Measurements from ENCODE around the gene PLA1A.
"Not testable (repeated sequence)": the region's sequence is repeated elsewhere in the genome, so short reads cannot be mapped to it uniquely, and the experiment has no call there.

The PLA1A gene

GRCh38 chr3:119562307-119562961 is 35.3 kb upstream of the PLA1A start:
- TF ChIP-seq CTCF (IDR thresholded peaks at IDR 0.05; ENCODE audit: low read depth, low read length), result no peak
- no peak for DNase-seq (ENCODE audit: low read depth in 2 of 2)
- no peak overlapping the region for H3K4me3 ChIP-seq (replicated peaks in 1 of 2; ENCODE audit: low read depth in 2 of 2, low read length in 2 of 2)

- not testable (repeated sequence) for DNase-seq (ENCODE audit: low read depth in 2 of 2); H3K4me3 ChIP-seq (replicated peaks in 1 of 2; ENCODE audit: low read depth in 2 of 2, low read length in 2 of 2)
These were observed 34.4 kb upstream of the PLA1A start for GRCh38 chr3:119563334-119563733.

DNA sequence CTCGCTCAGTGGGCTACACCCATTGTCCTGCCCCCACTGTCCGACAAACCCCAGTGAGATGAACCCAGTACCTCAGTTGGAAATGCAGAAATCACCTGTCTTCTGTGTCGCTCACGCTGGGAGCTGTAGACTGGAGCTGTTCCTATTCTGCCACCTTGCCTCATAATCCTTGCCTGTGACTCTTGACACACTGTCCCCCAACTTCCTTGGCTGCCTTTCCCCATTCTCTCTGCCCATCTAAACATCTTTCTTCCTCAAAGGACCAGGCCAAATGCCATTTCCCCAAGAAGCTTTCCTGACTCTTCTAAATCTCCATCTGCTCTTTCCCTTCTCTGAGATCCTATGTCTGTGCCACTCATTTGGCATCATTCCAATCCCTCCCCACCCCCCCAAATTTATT is 28.5 kb upstream of the PLA1A start:
- DNase-seq (ENCODE audit: low read depth in 2 of 2), result no peak
- no peak overlapping the region for H3K4me3 ChIP-seq (replicated peaks in 1 of 2; ENCODE audit: low read depth in 2 of 2, low read length in 2 of 2)
- TF ChIP-seq CTCF (IDR thresholded peaks at IDR 0.05; ENCODE audit: low read depth, low read length), result no peak

DNA sequence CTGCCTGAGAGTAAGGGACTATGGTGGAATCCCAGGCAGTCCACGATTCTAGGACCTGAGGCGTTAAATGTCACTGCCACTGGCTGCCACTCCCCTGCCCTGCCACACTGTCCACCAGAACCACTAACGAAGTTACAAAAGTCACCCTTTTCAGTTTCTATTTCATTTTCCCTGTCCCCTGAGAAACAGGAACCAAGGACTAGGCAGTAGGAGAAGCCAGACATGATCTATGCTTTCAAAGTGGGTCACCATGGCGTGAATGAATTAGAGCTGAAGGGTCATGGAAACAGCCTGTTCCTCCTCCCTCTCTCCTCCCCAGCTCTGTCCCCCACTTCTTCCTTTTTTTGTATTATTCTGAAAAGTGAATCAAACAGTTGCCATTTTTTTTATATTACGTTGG is 27.5 kb upstream of the PLA1A start:
- no peak overlapping the region for H3K4me3 ChIP-seq (replicated peaks in 1 of 2; ENCODE audit: low read depth in 2 of 2, low read length in 2 of 2)
- no peak for DNase-seq (ENCODE audit: low read depth in 2 of 2)
- no peak for TF ChIP-seq CTCF (IDR thresholded peaks at IDR 0.05; ENCODE audit: low read depth, low read length)

DNA sequence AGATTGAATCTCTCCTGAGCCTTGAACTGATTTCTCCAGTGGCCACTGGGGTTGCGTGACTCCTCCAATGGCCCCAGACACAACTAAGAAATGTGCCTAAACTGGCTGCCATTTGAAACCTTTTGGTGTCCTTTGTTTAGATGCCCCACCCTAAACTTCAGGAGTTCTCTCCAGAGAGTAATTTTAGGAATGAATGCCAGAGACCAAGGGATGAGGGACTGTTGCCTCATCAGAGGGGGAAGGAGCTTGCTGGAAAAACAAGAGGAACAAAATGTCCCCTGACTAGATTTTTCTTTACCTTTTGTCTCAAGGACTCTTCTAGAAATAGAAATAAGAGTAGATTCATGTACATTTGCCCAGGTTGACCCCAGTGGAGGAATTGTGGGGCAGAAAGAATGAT is 26.5 kb upstream of the PLA1A start:
- peak in 1 of 2 donors; percentile 21 for DNase-seq (ENCODE audit: low read depth in 2 of 2)
- no peak overlapping the region for H3K4me3 ChIP-seq (replicated peaks in 1 of 2; ENCODE audit: low read depth in 2 of 2, low read length in 2 of 2)
- no peak for TF ChIP-seq CTCF (IDR thresholded peaks at IDR 0.05; ENCODE audit: low read depth, low read length)

DNA sequence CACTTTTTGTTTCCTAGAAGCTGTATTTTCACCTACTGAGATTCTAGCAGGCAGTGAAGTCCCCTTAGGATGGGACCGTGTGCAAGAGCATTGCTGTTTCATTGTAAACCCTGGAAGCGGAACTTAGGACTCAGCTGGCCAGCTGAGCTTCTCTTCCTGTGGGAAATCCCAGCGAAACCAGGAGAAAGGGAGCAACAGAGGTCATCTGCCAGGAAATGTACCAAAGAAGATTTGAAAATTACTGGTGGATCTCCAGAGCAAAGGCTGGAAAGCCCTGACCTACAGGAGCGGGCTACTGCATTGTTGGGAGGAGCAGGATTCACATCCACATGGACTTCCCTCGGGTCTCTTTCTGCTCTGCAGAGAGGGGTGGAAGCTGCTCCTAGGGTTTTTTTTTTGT is 26.0 kb upstream of the PLA1A start:
- no peak for TF ChIP-seq CTCF (IDR thresholded peaks at IDR 0.05; ENCODE audit: low read depth, low read length)
- DNase-seq (ENCODE audit: low read depth in 2 of 2), result no peak
- no peak overlapping the region for H3K4me3 ChIP-seq (replicated peaks in 1 of 2; ENCODE audit: low read depth in 2 of 2, low read length in 2 of 2)

GRCh38 chr3:119575507-119575906 is 22.2 kb upstream of the PLA1A start:
- H3K4me3 ChIP-seq (replicated peaks in 1 of 2; ENCODE audit: low read depth in 2 of 2, low read length in 2 of 2), result no peak overlapping the region
- no peak for DNase-seq (ENCODE audit: low read depth in 2 of 2)
- TF ChIP-seq CTCF (IDR thresholded peaks at IDR 0.05; ENCODE audit: low read depth, low read length), result no peak
